HG03521 (cell line): ENCODE data around the gene VWA3A.
"Not testable (repeated sequence)": the region's sequence is repeated elsewhere in the genome, so short reads cannot be mapped to it uniquely, and the experiment has no call there.

Source experiments
- ATAC-seq: cut with Tn5 transposase; IDR thresholded peaks from one replicate; pipeline ENCODE4 v1.9.1; 2021; ENCODE audit warnings: mild to moderate bottlenecking, moderate library complexity; ENCODE audit not compliant: unreplicated experiment

Gene VWA3A

GRCh38 chr16:22092143-22092933, at the start of gene VWA3A:
TSS of gene VWA3A (plus strand) at chr16:22092541. CDS start at chr16:22092638, 97 bp downstream.
- ATAC-seq, result no peak

- not testable (repeated sequence) for ATAC-seq
These were observed 48.5 kb upstream of the VWA3A start for GRCh38 chr16:22043882-22044281.

- not testable (repeated sequence) for ATAC-seq
These were observed 46.5 kb upstream of the VWA3A start for GRCh38 chr16:22045888-22046287.

GRCh38 chr16:22050963-22051362, 41.4 kb upstream of the VWA3A start:
- ATAC-seq, result no peak

GRCh38 chr16:22052980-22053379, 39.4 kb upstream of the VWA3A start:
- no peak for ATAC-seq

DNA sequence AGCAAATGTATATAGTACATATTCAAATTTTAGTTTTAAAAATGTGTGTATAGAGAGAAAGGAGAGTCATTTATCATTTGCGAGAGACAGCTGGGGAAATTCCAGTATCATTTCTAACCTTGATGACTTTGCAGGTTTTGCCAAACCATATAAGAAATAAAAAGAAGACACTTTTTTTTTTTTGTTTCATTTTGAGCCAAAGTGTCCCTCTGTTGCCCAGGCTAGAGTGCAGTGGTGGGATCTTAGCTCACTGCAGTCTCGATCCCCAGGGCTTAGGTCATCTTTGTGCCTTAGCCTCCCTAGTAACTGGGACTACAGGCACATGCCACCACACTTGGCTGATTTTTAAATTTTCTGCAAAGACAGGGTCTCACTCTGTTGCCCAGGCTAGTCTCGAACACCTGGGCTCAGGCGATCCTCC, 38.4 kb upstream of the VWA3A start:
- ATAC-seq, result no peak

DNA sequence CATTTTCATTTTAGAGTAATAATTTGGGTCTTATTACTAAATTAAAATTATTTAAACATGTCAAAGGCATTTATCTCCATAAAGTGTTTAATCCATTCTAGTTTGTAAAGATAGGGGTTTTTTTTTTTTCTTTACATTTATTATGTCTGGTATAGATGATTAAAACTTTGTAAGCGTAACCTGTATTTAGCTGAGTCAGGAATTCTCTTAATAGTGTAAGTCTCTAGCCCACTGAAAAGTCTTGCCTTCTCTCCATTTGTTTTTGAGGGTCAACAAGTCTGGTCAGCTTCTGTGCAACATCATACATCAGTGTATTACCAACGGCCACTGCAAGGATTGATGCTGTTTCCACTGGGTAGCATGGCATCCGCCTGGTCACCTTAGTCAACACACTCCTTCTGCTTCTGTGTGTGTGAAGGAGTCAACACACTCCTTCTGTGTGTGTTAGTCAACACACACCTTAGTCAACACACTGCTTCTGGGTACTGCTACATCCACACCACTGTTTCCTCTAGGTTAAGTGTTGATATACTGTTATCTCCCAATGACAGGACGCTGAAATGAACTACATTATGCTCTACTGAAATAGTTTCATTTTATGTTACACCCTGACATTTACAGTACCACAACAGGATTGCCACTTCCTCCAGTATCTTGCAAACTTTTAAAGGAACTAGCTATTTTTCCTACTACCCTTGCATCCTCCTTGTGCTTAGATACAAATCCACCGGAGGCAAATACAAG, 37.3 kb upstream of the VWA3A start:
- no peak for ATAC-seq

GRCh38 chr16:22055881-22056280, 36.5 kb upstream of the VWA3A start:
- no peak for ATAC-seq

DNA sequence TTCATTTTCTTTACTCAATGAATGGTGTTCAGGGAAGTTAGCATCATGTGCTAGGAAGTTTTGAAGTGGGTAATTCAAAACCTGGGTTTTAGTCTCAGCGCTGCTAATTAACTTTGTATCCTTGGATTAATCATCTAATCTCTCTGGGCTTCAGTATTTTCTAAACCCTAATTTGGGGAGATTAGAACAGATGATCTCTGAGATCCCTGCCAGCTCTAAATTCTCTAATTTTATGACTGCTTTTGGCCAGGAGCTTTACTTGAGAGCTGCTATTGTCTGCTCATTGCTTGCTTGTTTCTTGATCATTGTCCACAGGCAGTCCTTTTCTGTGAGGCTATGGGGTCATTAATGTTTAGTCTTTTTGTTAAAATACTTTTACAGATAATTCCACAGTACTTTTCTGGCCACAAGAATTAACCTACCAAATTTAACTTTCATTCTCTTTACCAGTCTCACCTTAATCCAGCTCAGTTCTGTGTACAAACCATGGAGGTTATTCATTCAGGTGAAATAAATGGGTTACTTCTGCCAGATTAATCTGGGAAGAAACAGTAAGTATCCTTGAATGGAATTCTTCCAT, 28.4 kb upstream of the VWA3A start:
- ATAC-seq, result no peak

- no peak for ATAC-seq
These were observed 27.1 kb upstream of the VWA3A start for GRCh38 chr16:22065252-22065651.

- no peak for ATAC-seq
These were observed 21.7 kb upstream of the VWA3A start for GRCh38 chr16:22070361-22071330.

- ATAC-seq, result no peak
These were observed 20.9 kb upstream of the VWA3A start for GRCh38 chr16:22071331-22071910.

DNA sequence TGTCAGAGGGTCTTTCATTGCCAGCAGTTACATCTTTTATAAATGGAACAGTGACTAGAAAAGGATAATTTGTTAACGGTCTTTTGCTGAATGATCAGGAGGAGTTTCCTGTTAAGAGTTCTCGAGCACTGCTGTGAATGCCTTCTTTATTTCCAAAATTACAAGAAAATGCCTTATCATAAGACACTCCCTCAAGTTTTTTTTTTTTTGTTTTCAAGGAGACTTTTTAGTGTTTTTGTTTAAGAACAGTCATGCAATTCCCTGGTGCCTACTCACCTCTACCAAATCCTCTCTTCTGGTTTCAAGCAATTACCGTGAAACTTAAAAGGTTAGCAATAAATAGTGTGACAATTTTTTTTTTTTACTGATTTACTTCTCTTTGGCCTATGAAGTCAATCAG, 19.0 kb upstream of the VWA3A start:
- no peak for ATAC-seq

DNA sequence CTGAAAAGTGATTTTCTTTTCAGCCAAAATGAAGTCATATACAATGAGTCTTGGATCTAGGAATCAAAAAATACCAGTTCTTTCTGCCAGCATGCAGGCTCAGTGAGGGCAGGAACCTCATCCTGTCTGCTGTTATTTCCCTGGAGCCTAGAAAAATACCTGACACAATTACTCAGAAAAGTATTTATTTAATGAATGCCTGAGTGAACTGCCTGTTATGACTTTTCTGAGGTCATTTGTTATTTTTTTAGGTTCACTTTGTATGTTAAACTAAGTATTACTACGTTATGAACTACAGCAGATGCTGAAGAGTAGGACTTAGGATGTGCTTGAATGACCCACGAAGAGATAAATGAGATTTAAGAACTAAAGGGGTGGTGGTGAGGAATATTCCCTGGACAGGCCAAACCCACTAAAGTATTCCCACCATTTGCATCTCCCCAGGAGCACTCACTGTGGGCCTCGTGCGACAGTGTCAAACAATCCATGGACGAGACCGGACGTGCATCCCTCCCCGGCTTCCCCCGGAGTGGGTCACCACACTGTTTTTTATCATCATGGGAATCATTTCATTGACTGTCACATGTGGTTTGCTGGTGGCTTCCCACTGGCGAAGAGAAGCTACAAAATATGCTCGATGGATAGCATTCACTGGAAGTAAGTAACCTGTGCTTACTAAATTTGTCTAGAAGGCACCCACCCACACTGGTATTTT, 17.1 kb upstream of the VWA3A start:
- ATAC-seq, result no peak

DNA sequence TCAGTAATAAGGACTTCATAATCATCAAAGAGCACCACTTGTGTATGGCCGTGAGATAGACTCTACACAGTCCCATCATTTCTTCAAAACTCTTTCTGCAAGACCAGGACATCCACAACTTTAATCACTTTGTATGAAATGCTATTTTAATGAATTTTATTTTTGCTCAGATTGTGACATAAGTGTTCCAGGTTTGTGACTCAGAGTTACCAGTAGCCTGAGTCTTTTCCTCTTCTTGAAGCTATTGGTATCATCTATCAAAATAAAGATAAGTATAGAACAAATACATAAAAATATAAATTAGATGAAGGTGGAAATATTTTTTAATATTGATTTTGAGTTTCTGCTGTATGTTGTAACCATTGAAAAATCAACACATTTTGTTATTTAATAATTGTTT, 16.6 kb upstream of the VWA3A start:
- ATAC-seq, result no peak

DNA sequence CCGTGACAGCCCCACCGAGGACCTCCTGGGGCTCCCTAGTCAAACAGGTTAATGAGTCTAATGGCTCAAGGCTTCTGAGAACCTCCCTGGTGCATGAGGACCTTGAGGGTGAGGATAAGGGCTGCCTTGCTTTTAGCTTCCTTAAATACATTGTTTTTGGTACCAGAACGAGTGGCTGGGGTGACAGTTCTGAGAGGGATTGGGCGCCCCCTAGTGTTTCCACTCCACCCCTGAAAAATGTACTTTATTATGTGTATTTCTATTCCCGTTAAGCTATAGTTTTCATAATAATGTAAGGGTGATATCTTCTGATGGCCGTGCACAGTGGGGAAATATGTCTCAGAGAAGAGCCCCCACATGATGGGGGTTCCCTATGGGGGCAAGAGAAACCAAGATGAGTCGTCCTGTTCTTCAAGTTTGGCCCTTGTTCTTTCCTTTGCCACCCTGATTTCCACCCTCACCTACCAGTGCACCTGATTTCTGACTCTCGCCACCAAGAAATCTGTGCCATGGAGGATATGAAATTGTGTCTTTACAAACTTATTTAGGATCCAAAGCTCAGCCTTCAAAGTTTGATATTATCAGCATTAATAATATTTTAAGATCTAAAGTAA, 14.5 kb upstream of the VWA3A start:
- ATAC-seq, result no peak

DNA sequence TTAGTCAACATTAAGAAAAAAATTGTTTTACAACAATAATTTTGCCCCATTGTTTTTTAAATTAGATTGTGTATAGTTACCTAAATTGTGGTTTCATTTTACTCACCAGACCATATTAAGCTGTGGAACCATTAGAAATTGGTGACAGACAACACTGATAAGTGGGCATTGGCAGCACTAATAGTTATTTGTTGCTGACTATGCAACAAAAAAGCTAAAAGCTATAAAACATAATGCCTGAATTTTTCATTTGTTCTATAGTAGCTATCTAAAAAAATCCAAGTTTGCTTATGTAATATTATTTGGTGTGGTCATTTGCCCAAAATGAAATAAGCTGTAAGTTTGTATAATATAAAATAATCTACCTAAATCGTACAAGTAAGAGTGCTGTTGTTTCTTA, 13.7 kb upstream of the VWA3A start:
- no peak for ATAC-seq

DNA sequence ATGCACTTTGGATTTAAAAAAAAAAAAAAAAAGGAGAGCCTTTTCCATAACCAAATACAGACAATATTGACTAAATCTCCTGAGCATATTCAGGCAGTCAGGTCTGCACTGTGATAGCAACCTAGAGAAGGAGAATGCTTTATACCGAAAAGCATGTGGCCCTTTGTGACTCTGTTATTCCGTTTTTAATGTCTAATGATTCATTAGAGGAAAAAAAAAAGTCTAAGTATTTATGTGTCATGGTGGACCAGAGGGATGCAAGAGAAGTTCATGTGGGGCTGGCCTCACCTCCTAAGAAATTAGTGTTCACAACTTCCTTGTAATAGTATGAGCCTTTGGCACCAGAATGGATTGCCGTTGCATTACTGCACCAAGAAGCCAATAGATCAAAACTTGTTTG, 11.3 kb upstream of the VWA3A start:
- no peak for ATAC-seq

DNA sequence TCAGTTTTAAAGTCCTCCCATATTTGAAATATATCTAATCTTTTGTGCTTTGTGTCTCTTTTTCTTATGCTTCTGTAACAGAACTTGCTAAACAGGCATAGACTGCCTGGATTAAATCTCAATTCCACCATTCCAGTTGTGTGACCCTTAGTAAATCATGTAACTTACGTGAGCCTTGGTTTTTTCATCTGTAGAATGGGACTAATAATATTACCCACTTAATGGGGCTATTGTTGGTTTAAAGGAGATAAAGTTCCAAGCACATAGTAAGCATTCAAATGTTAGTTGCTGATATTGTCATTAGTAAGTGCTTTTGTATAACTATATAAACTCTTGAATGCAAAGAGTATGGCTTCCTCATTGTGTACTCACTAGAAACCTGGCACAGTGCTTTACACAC, 5.9 kb upstream of the VWA3A start:
- ATAC-seq, result no peak
